Loucy (cell line): Measurements from ENCODE around the gene APOE.
"Not testable (repeated sequence)": the region's sequence is repeated elsewhere in the genome, so short reads cannot be mapped to it uniquely, and the experiment has no call there.

Experiments
- H2AFZ ChIP-seq: fragments of 200-600 bp; sonication (generic); 2 replicates; pipeline ENCODE4 v1.6.0; 2016; ENCODE audit warnings: antibody characterized with exemption, mild to moderate bottlenecking, low read length, moderate library complexity
- H3F3A ChIP-seq: fragments of 200-600 bp; 2 replicates; pipeline ENCODE4 v1.6.0; 2016; ENCODE audit warnings: antibody characterized with exemption, low read depth, mild to moderate bottlenecking
- H3K27me3 ChIP-seq: fragments of 200-600 bp; sonication (generic); 2 replicates; pipeline ENCODE4 v1.6.1; 2014; ENCODE audit warnings: low read length, mild to moderate bottlenecking; ENCODE audit not compliant: insufficient read depth, poor library complexity, severe bottlenecking
- H3K36me3 ChIP-seq: fragments of 200-600 bp; sonication (generic); 2 replicates; pipeline ENCODE4 v1.6.1; 2016; ENCODE audit warnings: low read length; ENCODE audit not compliant: insufficient read depth
- H3K4me1 ChIP-seq: fragments of 200-600 bp; sonication (generic); 2 replicates; pipeline ENCODE4 v1.5.1; 2014; ENCODE audit warnings: low read length, mild to moderate bottlenecking; ENCODE audit not compliant: insufficient read depth, poor library complexity, severe bottlenecking
- H3K4me2 ChIP-seq: fragments of 200-600 bp; sonication (generic); 2 replicates; pipeline ENCODE4 v1.6.0; 2014; ENCODE audit warnings: antibody characterized with exemption, low read length, low read depth, mild to moderate bottlenecking; ENCODE audit not compliant: poor library complexity, severe bottlenecking
- H3K4me3 ChIP-seq: fragments of 200-600 bp; sonication (generic); 2 replicates; pipeline ENCODE4 v1.5.1; 2014; ENCODE audit warnings: low read length, mild to moderate bottlenecking, mixed read lengths; ENCODE audit not compliant: poor library complexity, severe bottlenecking
- H3K79me2 ChIP-seq: fragments of 200-600 bp; sonication (generic); 2 replicates; pipeline ENCODE4 v1.6.1; 2014; ENCODE audit warnings: low read length; ENCODE audit not compliant: insufficient read depth
- H3K9ac ChIP-seq: fragments of 200-600 bp; sonication (generic); 2 replicates; pipeline ENCODE4 v1.6.0; 2014; ENCODE audit warnings: mild to moderate bottlenecking, low read depth, low read length, moderate library complexity; ENCODE audit not compliant: poor library complexity, severe bottlenecking
- H3K9me2 ChIP-seq: fragments of 200-600 bp; sonication (generic); replicated peaks from 2 replicates; pipeline ENCODE4 v1.6.1; 2016; ENCODE audit warnings: low read depth, low read length, mixed read lengths
- H3K9me3 ChIP-seq: fragments of 200-600 bp; sonication (generic); 2 replicates; pipeline ENCODE4 v1.6.1; 2014; ENCODE audit warnings: mild to moderate bottlenecking, antibody characterized with exemption, low read length, low read depth; ENCODE audit not compliant: insufficient read depth
- H4K20me1 ChIP-seq: fragments of 200-600 bp; sonication (generic); 2 replicates; pipeline ENCODE4 v1.6.0; 2014; ENCODE audit warnings: antibody characterized with exemption, low read length, mild to moderate bottlenecking; ENCODE audit not compliant: insufficient read depth, poor library complexity, severe bottlenecking
- EZH2phosphoT487 ChIP-seq: fragments of 200-600 bp; IDR thresholded peaks from 2 replicates; pipeline ENCODE4 v1.6.1; 2018; ENCODE audit warnings: antibody characterized with exemption, mild to moderate bottlenecking, moderate library complexity, borderline replicate concordance
- TF ChIP-seq, protein P1 (sequence below): fragments of 200-600 bp; sonication (generic); conservative IDR thresholded peaks from 2 replicates; pipeline ENCODE4 v1.5.1; 2014; ENCODE audit warnings: mild to moderate bottlenecking, antibody characterized with exemption, low read length

Gene APOE

DNA sequence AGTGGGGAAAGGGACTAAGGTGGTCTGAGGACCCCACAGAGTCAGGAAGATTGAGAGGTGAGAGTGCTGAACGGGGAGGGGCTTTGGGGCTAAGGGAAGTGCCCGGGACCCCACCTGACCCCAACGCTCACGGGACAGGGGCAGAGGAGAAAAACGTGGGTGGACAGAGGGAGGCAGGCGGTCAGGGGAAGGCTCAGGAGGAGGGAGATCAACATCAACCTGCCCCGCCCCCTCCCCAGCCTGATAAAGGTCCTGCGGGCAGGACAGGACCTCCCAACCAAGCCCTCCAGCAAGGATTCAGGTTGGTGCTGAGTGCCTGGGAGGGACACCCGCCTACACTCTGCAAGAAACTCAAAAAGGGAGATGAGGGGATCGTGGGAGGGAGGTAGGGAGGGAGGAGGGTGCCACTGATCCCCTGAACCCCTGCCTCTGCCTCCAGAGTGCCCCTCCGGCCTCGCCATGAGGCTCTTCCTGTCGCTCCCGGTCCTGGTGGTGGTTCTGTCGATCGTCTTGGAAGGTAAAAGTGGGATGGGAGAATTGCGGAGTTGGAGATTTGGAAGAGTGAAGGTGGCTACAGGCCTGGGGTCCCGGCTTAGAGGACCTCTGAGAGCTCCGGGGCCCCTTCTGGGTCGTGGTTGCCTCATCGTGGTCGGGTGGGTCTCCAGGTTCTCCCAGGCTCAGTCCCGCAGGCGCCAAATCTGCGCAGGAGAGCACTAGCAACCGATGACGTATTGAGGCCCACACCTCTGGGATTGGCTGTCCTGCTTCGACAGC is 9.0 kb downstream of the APOE start, which contains the start of gene APOC1:
Gene APOC1 (plus strand): TSS at position 176 of the 774 bp plus-strand sequence. CDS start 284 bp downstream, at position 460.
- not testable (repeated sequence) for H4K20me1 ChIP-seq, H3K4me1 ChIP-seq, H3K36me3 ChIP-seq, H3F3A ChIP-seq, H3K9me2 ChIP-seq, H3K27me3 ChIP-seq, H3K9ac ChIP-seq, H3K79me2 ChIP-seq, H3K9me3 ChIP-seq
- Histone ChIP-seq H2AFZ (peak within 1 kb of the TSS; percentile 96), H3K4me3 (peak within 1 kb of the TSS; percentile 67), H3K4me2 (peak within 1 kb of the TSS; percentile 73)

DNA sequence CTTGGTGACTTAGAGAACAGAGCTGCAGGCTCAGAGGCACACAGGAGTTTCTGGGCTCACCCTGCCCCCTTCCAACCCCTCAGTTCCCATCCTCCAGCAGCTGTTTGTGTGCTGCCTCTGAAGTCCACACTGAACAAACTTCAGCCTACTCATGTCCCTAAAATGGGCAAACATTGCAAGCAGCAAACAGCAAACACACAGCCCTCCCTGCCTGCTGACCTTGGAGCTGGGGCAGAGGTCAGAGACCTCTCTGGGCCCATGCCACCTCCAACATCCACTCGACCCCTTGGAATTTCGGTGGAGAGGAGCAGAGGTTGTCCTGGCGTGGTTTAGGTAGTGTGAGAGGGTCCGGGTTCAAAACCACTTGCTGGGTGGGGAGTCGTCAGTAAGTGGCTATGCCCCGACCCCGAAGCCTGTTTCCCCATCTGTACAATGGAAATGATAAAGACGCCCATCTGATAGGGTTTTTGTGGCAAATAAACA is 18.7 kb downstream of the APOE start:
- Histone ChIP-seq H3F3A (no peaks in the 10 kb centered on the region), H3K27me3 (no peaks in the 10 kb centered on the region), H3K36me3 (no peaks in the 10 kb centered on the region), H3K9me2 (no peaks in the 10 kb centered on the region), H3K79me2 (no peaks in the 10 kb centered on the region), H2AFZ (no peak overlapping the region), H3K4me1 (no peaks in the 10 kb centered on the region), H3K9me3 (no peaks in the 10 kb centered on the region), H3K4me2 (no peak overlapping the region), H3K9ac (no peak overlapping the region), H4K20me1 (no peaks in the 10 kb centered on the region), H3K4me3 (no peak overlapping the region)
- TF ChIP-seq, protein P1, sequence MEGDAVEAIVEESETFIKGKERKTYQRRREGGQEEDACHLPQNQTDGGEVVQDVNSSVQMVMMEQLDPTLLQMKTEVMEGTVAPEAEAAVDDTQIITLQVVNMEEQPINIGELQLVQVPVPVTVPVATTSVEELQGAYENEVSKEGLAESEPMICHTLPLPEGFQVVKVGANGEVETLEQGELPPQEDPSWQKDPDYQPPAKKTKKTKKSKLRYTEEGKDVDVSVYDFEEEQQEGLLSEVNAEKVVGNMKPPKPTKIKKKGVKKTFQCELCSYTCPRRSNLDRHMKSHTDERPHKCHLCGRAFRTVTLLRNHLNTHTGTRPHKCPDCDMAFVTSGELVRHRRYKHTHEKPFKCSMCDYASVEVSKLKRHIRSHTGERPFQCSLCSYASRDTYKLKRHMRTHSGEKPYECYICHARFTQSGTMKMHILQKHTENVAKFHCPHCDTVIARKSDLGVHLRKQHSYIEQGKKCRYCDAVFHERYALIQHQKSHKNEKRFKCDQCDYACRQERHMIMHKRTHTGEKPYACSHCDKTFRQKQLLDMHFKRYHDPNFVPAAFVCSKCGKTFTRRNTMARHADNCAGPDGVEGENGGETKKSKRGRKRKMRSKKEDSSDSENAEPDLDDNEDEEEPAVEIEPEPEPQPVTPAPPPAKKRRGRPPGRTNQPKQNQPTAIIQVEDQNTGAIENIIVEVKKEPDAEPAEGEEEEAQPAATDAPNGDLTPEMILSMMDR = no peak
- TF ChIP-seq EZH2phosphoT487 = no peak

DNA sequence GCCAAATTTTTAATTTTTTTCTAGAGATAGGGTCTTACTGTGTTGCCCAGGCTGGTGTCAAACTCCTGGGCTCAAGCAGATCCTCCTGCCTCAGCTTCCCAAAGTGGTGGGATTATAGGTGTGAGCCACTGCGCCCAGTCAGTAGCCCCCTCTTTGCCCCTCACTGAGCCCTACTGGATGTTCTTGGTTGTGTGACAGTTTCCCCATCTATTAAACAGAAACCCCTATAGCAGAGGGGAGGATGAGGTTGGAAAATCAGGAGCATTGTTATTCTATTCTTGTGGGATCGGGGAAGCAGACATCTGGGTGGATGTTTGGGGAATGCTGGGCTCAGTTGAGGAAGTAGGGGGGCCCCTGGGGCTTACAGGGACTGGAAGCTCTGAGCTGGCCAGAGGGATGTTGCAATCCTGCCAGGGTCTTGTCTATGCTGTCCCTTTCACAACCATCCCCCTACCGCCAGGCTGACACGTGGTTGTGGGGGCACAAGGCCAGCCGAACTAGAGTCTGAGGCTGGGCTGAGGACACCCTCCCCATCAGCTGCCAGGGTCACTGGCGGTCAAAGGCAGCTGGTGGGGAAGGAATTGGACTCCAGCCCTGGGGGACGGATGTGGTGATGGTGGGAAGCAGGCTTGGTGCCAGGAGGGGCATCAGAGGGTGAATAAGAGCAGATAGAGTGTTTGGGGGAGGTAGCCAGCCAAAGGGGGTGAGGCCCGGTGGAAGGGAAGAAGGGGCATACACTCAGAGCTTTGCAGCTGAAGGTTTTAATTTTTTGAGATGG is 19.7 kb downstream of the APOE start:
- Histone ChIP-seq H3K4me2 (no peak overlapping the region), H3K9me3 (no peaks in the 10 kb centered on the region), H3K9me2 (no peaks in the 10 kb centered on the region), H3K79me2 (no peaks in the 10 kb centered on the region), H3K9ac (no peak overlapping the region), H3K27me3 (no peaks in the 10 kb centered on the region), H3K4me1 (no peaks in the 10 kb centered on the region), H3K4me3 (no peak overlapping the region), H4K20me1 (no peaks in the 10 kb centered on the region), H3K36me3 (no peaks in the 10 kb centered on the region), H3F3A (no peaks in the 10 kb centered on the region), H2AFZ (no peak overlapping the region)
- TF ChIP-seq EZH2phosphoT487 = no peak
- TF ChIP-seq, protein P1 = no peak

DNA sequence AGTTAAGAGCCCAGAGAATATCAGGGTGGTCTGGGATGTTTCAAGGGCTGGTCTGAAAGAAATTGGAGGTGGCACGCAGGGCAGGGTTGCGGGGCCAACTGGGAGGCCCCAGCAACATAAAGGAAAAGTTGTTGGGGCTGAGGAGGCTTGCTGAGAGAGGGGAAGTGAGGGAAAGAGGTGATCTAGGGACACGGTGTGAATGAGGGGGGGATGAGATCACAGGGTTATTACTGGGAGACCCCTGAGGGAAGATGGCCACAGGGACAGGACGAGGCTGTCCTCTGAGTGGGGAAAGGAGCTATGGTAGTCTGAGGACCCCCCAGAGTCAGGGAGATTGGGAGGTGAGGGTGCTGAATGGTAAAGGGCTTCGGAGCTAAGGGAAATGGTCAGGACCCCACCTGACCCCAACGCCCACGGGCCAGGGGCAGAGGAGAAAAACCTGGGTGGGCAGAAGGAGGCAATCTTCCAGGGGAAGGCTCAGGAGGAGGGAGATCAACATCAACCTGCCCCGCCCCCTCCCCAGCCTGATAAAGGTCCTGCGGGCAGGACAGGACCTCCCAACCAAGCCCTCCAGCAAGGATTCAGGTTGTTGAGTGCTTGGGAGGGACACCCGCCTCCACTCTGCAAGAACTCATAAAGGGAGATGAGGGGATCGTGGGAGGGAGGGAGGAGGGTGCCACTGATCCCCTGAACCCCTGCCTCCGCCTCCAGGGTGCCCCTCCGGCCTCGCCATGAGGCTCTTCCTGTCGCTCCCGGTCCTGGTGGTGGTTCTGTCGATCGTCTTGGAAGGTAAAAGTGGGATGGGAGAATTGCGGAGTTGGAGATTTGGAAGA is 20.9 kb downstream of the APOE start:
- not testable (repeated sequence) for H3K36me3 ChIP-seq, H2AFZ ChIP-seq, H3K79me2 ChIP-seq, H3K9me2 ChIP-seq, H3K4me1 ChIP-seq, H4K20me1 ChIP-seq, H3K9me3 ChIP-seq, H3F3A ChIP-seq, H3K9ac ChIP-seq, H3K4me3 ChIP-seq, H3K27me3 ChIP-seq
- peak overlapping the region; percentile 34 for H3K4me2 ChIP-seq
